HEK293 (cell line): ENCODE results near the gene ANKRD45.

Experiments used
- CTCF ChIA-PET: fragments of 350-600 bp; formaldehyde crosslinking; extraction: SDS; loops from one replicate; lab custom pipeline; 2021; ENCODE audit warnings: antibody characterized with exemption; lab: Yijun Ruan, JAX
- POLR2A ChIA-PET: fragments of 300-600 bp; formaldehyde crosslinking; extraction: SDS; loops from one replicate; lab custom pipeline; 2020; ENCODE audit warnings: antibody characterized with exemption, inconsistent platforms; lab: Yijun Ruan, JAX
- H3K27ac ChIP-seq: fragments of 200-500 bp; sonication (Bioruptor generic); 2 replicates; pipeline ENCODE4 v1.5.1; 2014; ENCODE audit warnings: low read depth, low read length, control low read depth, inconsistent platforms; ENCODE audit errors: extremely low read depth
- H3K36me3 ChIP-seq, 2 experiments: fragments of 200-500 bp in 1 of 2; sonication (Bioruptor generic) in 1 of 2; 1 replicate in 1 of 2; 2 replicates in 1 of 2; pipeline ENCODE4 v1.5.1; 2014 to 2017; ENCODE audit warnings: inconsistent platforms in 2 of 2, low read length in 2 of 2; ENCODE audit not compliant: control insufficient read depth in 2 of 2, insufficient read depth in 1 of 2
- H3K4me1 ChIP-seq: fragments of 200-500 bp; sonication (Bioruptor generic); 2 replicates; pipeline ENCODE4 v1.5.1; 2014; ENCODE audit warnings: mild to moderate bottlenecking, low read length, inconsistent platforms; ENCODE audit not compliant: control insufficient read depth, insufficient read depth
- H3K4me3 ChIP-seq: 2 replicates; pipeline ENCODE4 v1.5.1; 2011; ENCODE audit warnings: low read depth, mild to moderate bottlenecking, control low read depth, low read length, moderate library complexity
- H3K9me3 ChIP-seq: fragments of 200-500 bp; sonication (Bioruptor generic); 2 replicates; pipeline ENCODE4 v1.5.1; 2014; ENCODE audit warnings: low read depth, low read length, inconsistent platforms; ENCODE audit not compliant: control insufficient read depth, insufficient read depth
- HOXA7 ChIP-seq: sonication (generic); formaldehyde crosslinking; IDR thresholded peaks from 2 replicates; pipeline ENCODE4 v1.8.1; 2022; ENCODE audit warnings: missing genetic modification reagents, borderline replicate concordance
- INSM2 ChIP-seq: fragments of 450-650 bp; formaldehyde crosslinking; IDR thresholded peaks from 2 replicates; pipeline ENCODE4 v1.5.1; 2016; ENCODE audit warnings: missing biosample characterization, missing genetic modification characterization
- PRDM2 ChIP-seq: fragments of 450-650 bp; formaldehyde crosslinking; IDR thresholded peaks from 2 replicates; pipeline ENCODE4 v1.5.1; 2016; ENCODE audit warnings: missing biosample characterization, missing genetic modification characterization, borderline replicate concordance
- SETDB1 ChIP-seq: IDR thresholded peaks from one replicate; pipeline ENCODE4 v1.6.1; 2017; ENCODE audit warnings: mild to moderate bottlenecking, low read length, moderate library complexity, mixed read lengths; ENCODE audit not compliant: insufficient read length
- YY2 ChIP-seq: fragments of 450-650 bp; formaldehyde crosslinking; IDR thresholded peaks from 2 replicates; pipeline ENCODE4 v1.5.1; 2016; ENCODE audit warnings: missing biosample characterization, missing genetic modification characterization
- ZBTB26 ChIP-seq: fragments of 450-650 bp; formaldehyde crosslinking; optimal IDR thresholded peaks from 2 replicates; pipeline ENCODE3; 2016; ENCODE audit warnings: missing biosample characterization, mild to moderate bottlenecking, missing genetic modification characterization
- ZNF16 ChIP-seq: fragments of 450-650 bp; formaldehyde crosslinking; IDR thresholded peaks from 2 replicates; pipeline ENCODE4 v1.5.1; 2016; ENCODE audit warnings: low read depth, missing biosample characterization, missing genetic modification characterization
- ZNF184 ChIP-seq: fragments of 450-650 bp; IDR thresholded peaks from 2 replicates; pipeline ENCODE4 v1.5.1; 2018; ENCODE audit warnings: missing biosample characterization, mild to moderate bottlenecking, missing genetic modification characterization
- ZNF248 ChIP-seq: fragments of 450-650 bp; formaldehyde crosslinking; IDR thresholded peaks from 2 replicates; pipeline ENCODE4 v1.5.1; 2017; ENCODE audit warnings: missing biosample characterization, missing genetic modification characterization
- ZNF302 ChIP-seq: fragments of 450-650 bp; formaldehyde crosslinking; IDR thresholded peaks from 2 replicates; pipeline ENCODE4 v1.5.1; 2016; ENCODE audit warnings: missing biosample characterization, missing genetic modification characterization, low read depth
- ZNF394 ChIP-seq: fragments of 450-650 bp; formaldehyde crosslinking; IDR thresholded peaks from 2 replicates; pipeline ENCODE4 v1.5.1; 2016; ENCODE audit warnings: missing biosample characterization, missing genetic modification characterization, mild to moderate bottlenecking, moderate library complexity, borderline replicate concordance
- ZNF426 ChIP-seq: fragments of 450-650 bp; formaldehyde crosslinking; IDR thresholded peaks from 2 replicates; pipeline ENCODE4 v1.5.1; 2017; ENCODE audit warnings: missing biosample characterization, missing genetic modification characterization, mild to moderate bottlenecking, inconsistent platforms, moderate library complexity
- ZNF530 ChIP-seq: fragments of 450-650 bp; formaldehyde crosslinking; IDR thresholded peaks from 2 replicates; pipeline ENCODE4 v1.5.1; 2016; ENCODE audit warnings: low read depth, missing biosample characterization, missing genetic modification characterization
- ZNF548 ChIP-seq: fragments of 450-650 bp; formaldehyde crosslinking; IDR thresholded peaks from 2 replicates; pipeline ENCODE4 v1.5.1; 2016; ENCODE audit warnings: missing biosample characterization, missing genetic modification characterization
- ZNF549 ChIP-seq: fragments of 450-650 bp; IDR thresholded peaks from 2 replicates; pipeline ENCODE4 v1.5.1; 2018; ENCODE audit warnings: missing biosample characterization, missing genetic modification characterization, mild to moderate bottlenecking, inconsistent platforms, moderate library complexity
- ZNF585B ChIP-seq: fragments of 450-650 bp; formaldehyde crosslinking; IDR thresholded peaks from 2 replicates; pipeline ENCODE4 v1.5.1; 2016; ENCODE audit warnings: missing biosample characterization, missing genetic modification characterization
- ZNF654 ChIP-seq: fragments of 450-650 bp; formaldehyde crosslinking; IDR thresholded peaks from 2 replicates; pipeline ENCODE4 v1.5.1; 2016; ENCODE audit warnings: low read depth, missing biosample characterization, missing genetic modification characterization
- ZNF658 ChIP-seq: fragments of 450-650 bp; formaldehyde crosslinking; IDR thresholded peaks from 2 replicates; pipeline ENCODE4; 2016; ENCODE audit warnings: missing biosample characterization, missing genetic modification characterization
- TF ChIP-seq, protein P1 (sequence below): fragments of 450-650 bp; formaldehyde crosslinking; IDR thresholded peaks from 2 replicates; pipeline ENCODE4 v1.5.1; 2016; ENCODE audit warnings: missing biosample characterization, missing genetic modification characterization

Gene ANKRD45

DNA sequence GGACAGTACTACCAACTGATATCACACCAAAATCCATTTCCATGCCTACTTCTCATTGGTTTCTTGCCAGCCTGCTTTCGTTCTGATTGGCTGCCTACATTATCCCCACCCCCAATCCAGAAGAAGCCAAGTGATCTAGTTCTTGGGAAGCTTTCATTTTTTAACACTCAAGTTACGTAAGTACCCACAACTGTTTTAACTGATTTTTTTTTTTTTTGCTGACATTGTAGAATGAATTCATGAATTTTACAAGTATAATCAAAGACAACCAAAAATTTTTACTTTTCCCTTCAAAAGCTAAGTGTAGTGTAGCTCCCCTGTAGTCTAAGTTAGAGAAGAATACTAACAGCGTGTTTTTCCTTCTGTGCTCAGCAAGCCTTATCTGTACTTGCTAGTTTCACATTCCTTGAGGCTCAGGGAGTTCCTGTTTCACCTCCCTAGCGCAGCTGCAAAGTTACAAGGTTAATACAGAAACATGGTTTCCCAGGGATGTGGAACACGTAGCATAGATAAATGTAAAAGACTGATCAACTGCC lies 66.5 kb downstream of the ANKRD45 start, which contains the start of gene SLC9C2:
Gene SLC9C2 (minus strand): TSS at position 17 of the 536 bp plus-strand sequence. CDS start 1,296 bp downstream, outside the sequence.
- POLR2A ChIA-PET, result no interaction called here

DNA sequence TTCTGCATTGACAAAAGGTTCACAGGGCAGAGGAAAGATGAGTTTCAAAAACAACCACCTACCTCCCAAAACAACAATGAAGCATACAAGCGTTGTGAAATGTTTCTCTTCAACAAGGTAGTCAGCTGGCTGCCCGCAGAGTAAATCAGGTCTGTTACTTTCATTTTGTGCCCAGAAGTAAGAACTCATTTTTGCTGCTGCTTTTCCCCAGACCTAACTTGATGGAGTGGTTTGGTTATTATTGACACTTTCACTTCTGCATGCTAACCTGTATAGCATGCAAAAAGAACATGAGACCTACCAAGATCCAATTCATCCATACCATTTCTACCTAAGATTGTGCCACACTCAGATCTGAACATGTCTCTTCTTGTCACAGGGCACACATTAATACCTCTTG lies 68.1 kb downstream of the ANKRD45 start:
- POLR2A ChIA-PET, result no interaction called here

More for the DNA sequence above, 66.5 kb downstream of the ANKRD45 start, which contains the start of gene SLC9C2:
- Histone ChIP-seq H3K27ac (no peak within 1 kb of the TSS), H3K9me3 (no peaks in the 10 kb centered on the region), H3K4me1 (no peaks in the 10 kb centered on the region), H3K36me3 (no peaks in the 10 kb centered on the region), H3K4me3 (no peak within 1 kb of the TSS)
- CTCF ChIA-PET, result no interaction called here
- no peak for TF ChIP-seq YY2
- no peak for TF ChIP-seq HOXA7 (CRISPR knock-in tag)
- TF ChIP-seq ZNF248 (tag by site-specific recombination), result no peak
- TF ChIP-seq, protein P1, sequence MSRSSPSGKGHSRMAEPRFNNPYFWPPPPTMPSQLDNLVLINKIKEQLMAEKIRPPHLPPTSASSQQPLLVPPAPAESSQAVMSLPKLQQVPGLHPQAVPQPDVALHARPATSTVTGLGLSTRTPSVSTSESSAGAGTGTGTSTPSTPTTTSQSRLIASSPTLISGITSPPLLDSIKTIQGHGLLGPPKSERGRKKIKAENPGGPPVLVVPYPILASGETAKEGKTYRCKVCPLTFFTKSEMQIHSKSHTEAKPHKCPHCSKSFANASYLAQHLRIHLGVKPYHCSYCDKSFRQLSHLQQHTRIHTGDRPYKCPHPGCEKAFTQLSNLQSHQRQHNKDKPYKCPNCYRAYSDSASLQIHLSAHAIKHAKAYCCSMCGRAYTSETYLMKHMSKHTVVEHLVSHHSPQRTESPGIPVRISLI (tag by site-specific recombination), result no peak
- no peak for TF ChIP-seq ZNF585B
- no peak for TF ChIP-seq ZNF184 (tag by site-specific recombination)
- TF ChIP-seq SETDB1, result no peak
- TF ChIP-seq PRDM2, result no peak
- no peak for TF ChIP-seq ZNF548 (tag by site-specific recombination)
- TF ChIP-seq ZNF394 (tag by site-specific recombination), result no peak
- no peak for TF ChIP-seq ZNF530 (tag by site-specific recombination)
- no peak for TF ChIP-seq ZNF16 (tag by site-specific recombination)

More for the DNA sequence above, 68.1 kb downstream of the ANKRD45 start:
- CTCF ChIA-PET, result no interaction called here
- no peak overlapping the region for H3K27ac ChIP-seq
- no peak overlapping the region for H3K4me3 ChIP-seq
- no peaks in the 10 kb centered on the region for H3K4me1 ChIP-seq
- H3K36me3 ChIP-seq, result no peaks in the 10 kb centered on the region
- TF ChIP-seq INSM2 (tag by site-specific recombination), result no peak
- TF ChIP-seq ZNF658 (tag by site-specific recombination), result no peak
- TF ChIP-seq ZNF654 (tag by site-specific recombination), result no peak
- TF ChIP-seq ZNF248 (tag by site-specific recombination), result no peak
- no peak for TF ChIP-seq ZBTB26
- TF ChIP-seq ZNF426 (tag by site-specific recombination), result no peak
- no peak for TF ChIP-seq ZNF302 (tag by site-specific recombination)
- no peak for TF ChIP-seq ZNF549 (tag by site-specific recombination)
- no peaks in the 10 kb centered on the region for H3K9me3 ChIP-seq
